Type B pancreatic cell (in vitro differentiated cells): ENCODE data around the gene DIP2A. TPM values are rescaled to one million over a fixed set of nuclear protein-coding genes. Genes with fewer than 3 reads are reported as not detected.

Experiments
- DNase-seq: peaks from one replicate; pipeline ENCODE4 v3.0.0; 2021; ENCODE audit warnings: mixed read lengths; ENCODE audit not compliant: unreplicated experiment; ENCODE audit errors: extremely low spot score
- H3K27ac Mint-ChIP-seq: 2 replicates; pipeline ENCODE4 v1.8.0; 2021; ENCODE audit warnings: mild to moderate bottlenecking, mixed read lengths
- H3K27me3 Mint-ChIP-seq: 2 replicates; pipeline ENCODE4 v1.8.0; 2021; ENCODE audit warnings: mixed read lengths
- H3K36me3 Mint-ChIP-seq: 2 replicates; pipeline ENCODE4 v1.8.0; 2021; ENCODE audit warnings: mixed read lengths
- H3K4me1 Mint-ChIP-seq: one replicate; pipeline ENCODE4 v1.8.0; 2021; ENCODE audit warnings: mixed read lengths; ENCODE audit not compliant: unreplicated experiment
- H3K4me3 Mint-ChIP-seq: 2 replicates; pipeline ENCODE4 v1.8.0; 2021; ENCODE audit warnings: mild to moderate bottlenecking, mixed read lengths
- H3K9me3 Mint-ChIP-seq: 2 replicates; pipeline ENCODE4 v1.8.0; 2021; ENCODE audit warnings: mixed read lengths
- total RNA-seq: library from RNA; stranded (reverse); gene quantifications from 2 replicates; pipeline ENCODE4 v1.2.1, GENCODE V29; 2021; ENCODE audit warnings: low replicate concordance
- TF ChIP-seq, protein P1 (sequence below): fragments of 200-600 bp; sonication (generic); conservative IDR thresholded peaks from 2 replicates; pipeline ENCODE4 v1.5.0; 2021; ENCODE audit warnings: antibody characterized with exemption, mild to moderate bottlenecking

Gene DIP2A
- total RNA-seq, 1 donor from 2014 or later = 49.4 TPM

DNA sequence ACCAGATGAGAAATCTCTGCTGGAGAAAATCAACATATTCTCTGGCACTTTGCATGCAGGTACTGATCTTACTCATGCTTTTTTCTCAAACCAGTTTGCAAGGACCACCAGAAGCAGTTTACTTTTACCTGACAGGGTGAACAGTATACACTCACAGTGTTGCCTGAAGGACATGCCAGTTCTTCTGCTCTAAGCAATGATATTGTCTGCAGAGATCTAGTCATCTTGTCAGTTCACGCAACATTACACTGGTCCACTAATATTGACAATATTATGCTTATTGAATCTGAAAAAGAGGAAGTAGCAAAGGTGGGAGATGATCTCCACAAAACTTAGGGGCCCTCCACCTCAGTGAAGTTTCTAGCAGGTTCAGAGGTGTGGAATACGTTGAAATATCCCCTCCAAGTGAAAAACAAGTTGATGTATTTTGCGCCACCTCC, 150.0 kb downstream of the DIP2A start:
- peaks cover 9% of the 10 kb centered on the region for H3K27me3 Mint-ChIP-seq
- H3K9me3 Mint-ChIP-seq = no peaks in the 10 kb centered on the region
- peaks cover 13% of the 10 kb centered on the region for H3K4me1 Mint-ChIP-seq
- H3K27ac Mint-ChIP-seq = no peak overlapping the region
- TF ChIP-seq, protein P1, sequence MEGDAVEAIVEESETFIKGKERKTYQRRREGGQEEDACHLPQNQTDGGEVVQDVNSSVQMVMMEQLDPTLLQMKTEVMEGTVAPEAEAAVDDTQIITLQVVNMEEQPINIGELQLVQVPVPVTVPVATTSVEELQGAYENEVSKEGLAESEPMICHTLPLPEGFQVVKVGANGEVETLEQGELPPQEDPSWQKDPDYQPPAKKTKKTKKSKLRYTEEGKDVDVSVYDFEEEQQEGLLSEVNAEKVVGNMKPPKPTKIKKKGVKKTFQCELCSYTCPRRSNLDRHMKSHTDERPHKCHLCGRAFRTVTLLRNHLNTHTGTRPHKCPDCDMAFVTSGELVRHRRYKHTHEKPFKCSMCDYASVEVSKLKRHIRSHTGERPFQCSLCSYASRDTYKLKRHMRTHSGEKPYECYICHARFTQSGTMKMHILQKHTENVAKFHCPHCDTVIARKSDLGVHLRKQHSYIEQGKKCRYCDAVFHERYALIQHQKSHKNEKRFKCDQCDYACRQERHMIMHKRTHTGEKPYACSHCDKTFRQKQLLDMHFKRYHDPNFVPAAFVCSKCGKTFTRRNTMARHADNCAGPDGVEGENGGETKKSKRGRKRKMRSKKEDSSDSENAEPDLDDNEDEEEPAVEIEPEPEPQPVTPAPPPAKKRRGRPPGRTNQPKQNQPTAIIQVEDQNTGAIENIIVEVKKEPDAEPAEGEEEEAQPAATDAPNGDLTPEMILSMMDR = no peak
- H3K36me3 Mint-ChIP-seq = no peaks in the 10 kb centered on the region
- DNase-seq = no peak
- no peak overlapping the region for H3K4me3 Mint-ChIP-seq

DNA sequence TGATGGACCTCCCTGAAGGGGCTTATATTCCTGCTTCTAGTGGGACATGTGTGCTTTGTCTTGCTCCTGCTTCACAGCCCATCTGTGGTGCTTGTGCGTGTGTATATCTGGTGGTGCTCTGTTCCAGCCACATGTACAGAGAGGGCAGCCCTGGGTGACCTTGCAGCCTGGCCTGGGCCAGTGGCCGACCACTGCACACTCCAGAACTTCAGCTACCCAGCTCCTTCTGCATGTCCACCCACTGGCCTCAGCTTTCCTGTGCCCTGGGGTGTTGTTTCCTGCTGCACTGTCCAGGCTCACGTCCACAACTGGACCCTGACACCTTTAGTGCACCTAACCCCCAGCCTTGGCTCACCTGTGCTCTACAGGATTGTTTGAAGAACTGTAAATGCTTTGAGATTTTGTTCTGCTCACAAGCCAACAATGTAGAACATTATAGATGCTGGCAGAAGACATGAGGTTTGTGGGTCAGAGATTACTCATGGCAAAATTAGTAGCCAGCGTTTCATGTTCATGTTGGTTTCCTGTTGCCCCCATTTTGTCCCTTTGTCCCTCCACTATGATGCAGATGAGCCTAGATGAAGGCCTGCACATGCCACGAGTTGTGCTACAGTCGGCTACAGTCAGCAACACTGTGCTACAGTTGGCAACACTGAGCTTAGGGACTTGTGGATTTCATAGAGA, 151.5 kb downstream of the DIP2A start:
- no peak for DNase-seq
- H3K36me3 Mint-ChIP-seq = no peaks in the 10 kb centered on the region
- H3K27me3 Mint-ChIP-seq = peaks cover 20% of the 10 kb centered on the region
- peaks cover 2% of the 10 kb centered on the region for H3K4me1 Mint-ChIP-seq
- H3K27ac Mint-ChIP-seq = no peak overlapping the region
- H3K9me3 Mint-ChIP-seq = no peaks in the 10 kb centered on the region
- TF ChIP-seq, protein P1 = no peak
- H3K4me3 Mint-ChIP-seq = no peak overlapping the region

DNA sequence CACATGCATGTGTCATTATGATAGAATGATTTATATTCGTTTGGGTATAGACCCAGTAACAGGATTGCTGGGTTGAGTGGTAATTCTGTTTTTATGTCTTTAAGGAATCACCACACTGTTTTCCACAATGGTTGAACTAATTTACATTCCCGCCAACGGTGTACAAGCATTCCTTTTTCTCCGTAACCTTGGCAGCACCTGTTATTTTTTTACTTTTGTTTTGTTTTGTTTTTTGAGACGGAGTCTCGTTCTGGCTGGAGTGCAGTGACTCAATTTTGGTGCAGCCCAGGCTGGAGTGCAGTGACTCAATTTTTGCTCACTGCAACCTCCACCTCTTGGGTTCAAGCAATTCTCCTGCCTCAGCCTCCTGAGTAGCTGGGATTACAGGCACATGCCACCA, 154.7 kb downstream of the DIP2A start:
- H3K27ac Mint-ChIP-seq = no peak overlapping the region
- H3K27me3 Mint-ChIP-seq = peaks cover 24% of the 10 kb centered on the region
- no peak for DNase-seq
- no peaks in the 10 kb centered on the region for H3K36me3 Mint-ChIP-seq
- no peaks in the 10 kb centered on the region for H3K4me1 Mint-ChIP-seq
- TF ChIP-seq, protein P1 = no peak
- H3K4me3 Mint-ChIP-seq = no peak overlapping the region
- no peaks in the 10 kb centered on the region for H3K9me3 Mint-ChIP-seq

- H3K27me3 Mint-ChIP-seq = peaks cover 24% of the 10 kb centered on the region
- H3K4me3 Mint-ChIP-seq = no peak overlapping the region
- no peak for DNase-seq
- no peaks in the 10 kb centered on the region for H3K4me1 Mint-ChIP-seq
- H3K9me3 Mint-ChIP-seq = no peaks in the 10 kb centered on the region
- no peak overlapping the region for H3K27ac Mint-ChIP-seq
- TF ChIP-seq, protein P1 = no peak
- H3K36me3 Mint-ChIP-seq = no peaks in the 10 kb centered on the region
Observed at GRCh38 chr21:46616050-46616449, 157.4 kb downstream of the DIP2A start.

DNA sequence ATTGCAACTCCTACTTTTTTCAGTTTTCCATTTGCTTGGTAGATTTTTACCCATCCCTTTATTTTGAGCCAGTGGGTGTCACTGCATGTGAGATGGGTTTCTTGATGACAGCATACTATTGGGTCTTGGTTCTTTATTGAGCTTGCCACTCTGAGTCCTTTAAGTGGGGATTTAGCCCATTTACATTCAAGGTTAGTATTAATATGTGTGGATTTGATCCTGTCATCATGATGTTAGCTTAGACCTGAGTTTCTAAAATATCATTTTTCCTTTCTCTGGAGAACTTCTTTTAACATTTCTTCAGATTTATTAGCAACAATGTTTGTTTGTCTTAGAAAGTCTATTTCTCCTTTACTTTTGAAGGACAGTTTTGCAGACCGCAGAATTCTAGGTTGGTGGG, 158.0 kb downstream of the DIP2A start:
- Mint-ChIP-seq H3K4me1 (peaks cover 5% of the 10 kb centered on the region), H3K4me3 (no peak overlapping the region), H3K9me3 (no peaks in the 10 kb centered on the region), H3K27ac (no peak overlapping the region), H3K27me3 (peaks cover 24% of the 10 kb centered on the region), H3K36me3 (no peaks in the 10 kb centered on the region)
- no peak for DNase-seq
- TF ChIP-seq, protein P1 = no peak
